ENCODE data around the gene ALDH1L1.

ALDH1L1 gene

GRCh38 chr3:126194713-126195305 is 14.4 kb upstream of the ALDH1L1 start:
- DNase-seq (ENCODE audit: low read depth in 2 of 2) = no peak

- DNase-seq (ENCODE audit: low read depth in 2 of 2) = no peak
Observed at GRCh38 chr3:126191246-126191645, 10.9 kb upstream of the ALDH1L1 start.

GRCh38 chr3:126187920-126188319 is 7.5 kb upstream of the ALDH1L1 start:
- no peak for DNase-seq (ENCODE audit: low read depth in 2 of 2)

DNA sequence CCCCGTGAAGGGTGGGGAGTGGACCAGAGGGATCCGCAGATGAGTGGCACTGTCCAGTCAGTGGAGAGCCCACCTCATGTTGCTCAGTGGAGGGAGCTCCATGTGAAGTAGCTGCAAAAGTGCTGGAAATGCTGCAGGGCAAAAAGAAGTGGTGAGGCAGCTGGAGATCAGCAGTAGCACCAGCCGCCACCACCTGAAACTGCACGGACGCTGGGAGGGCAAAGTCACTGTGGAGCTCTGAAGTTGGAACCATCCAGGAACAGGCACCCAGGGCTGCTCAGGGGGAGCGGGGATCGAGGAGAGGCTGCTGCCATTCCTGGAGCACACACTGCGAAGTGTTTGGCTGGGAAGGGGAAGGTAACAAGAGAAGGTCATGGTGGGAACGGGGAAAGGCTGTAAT is 6.4 kb upstream of the ALDH1L1 start:
- DNase-seq (ENCODE audit: low read depth in 2 of 2) = no peak

DNA sequence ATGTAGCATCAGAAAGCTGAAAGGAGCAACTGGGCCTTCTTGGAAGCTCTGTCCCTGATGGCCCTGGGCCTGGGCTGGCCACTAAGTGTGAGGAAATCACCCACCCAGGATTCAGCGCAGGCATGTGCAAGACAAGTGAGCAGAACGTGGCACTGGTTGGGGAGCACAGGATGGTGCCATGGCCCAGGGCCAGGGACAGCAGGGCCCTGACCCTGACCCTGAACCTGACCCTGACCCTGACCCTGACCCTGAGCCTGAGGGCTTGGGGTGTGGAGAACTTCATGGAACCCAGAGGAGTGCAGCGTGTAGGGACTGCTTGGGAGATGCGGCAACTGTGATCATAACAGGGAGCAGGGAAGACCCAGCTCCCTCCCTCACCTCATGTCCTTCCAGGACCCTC is 5.9 kb upstream of the ALDH1L1 start:
- DNase-seq (ENCODE audit: low read depth in 2 of 2) = no peak

DNA sequence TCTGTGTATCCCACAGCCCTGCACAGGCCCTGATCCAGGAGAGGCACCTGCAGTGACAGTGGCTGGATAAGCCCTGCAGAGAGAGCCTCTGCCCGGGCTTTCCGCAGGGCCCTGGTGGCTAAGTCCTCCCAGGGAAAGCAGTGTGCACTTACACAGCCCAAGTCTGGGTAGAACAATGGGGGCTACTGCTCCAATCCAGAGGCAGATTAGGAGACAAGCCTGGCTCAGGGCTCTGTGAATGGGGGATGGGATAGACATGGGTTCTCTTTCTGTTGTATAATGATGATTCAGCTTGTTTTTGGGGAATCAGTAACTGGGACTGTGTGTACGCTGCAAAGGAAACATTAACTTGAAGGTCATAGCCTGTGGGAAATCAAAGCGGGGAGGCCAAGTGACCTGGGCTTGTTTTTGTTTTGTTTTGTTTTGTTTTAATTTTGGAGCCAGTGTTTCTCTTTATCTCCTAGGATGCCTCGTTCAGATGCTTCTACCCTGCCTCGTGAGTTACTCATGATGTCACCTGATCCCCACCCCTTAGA is 4.1 kb upstream of the ALDH1L1 start:
- DNase-seq (ENCODE audit: low read depth in 2 of 2) = no peak

- no peak for DNase-seq (ENCODE audit: low read depth in 2 of 2)
Observed at GRCh38 chr3:126181398-126181725, 976 bp upstream of the ALDH1L1 start.

- DNase-seq (ENCODE audit: low read depth in 2 of 2) = no peak
Observed at GRCh38 chr3:126179825-126180476, 435 bp downstream of the ALDH1L1 start.

DNA sequence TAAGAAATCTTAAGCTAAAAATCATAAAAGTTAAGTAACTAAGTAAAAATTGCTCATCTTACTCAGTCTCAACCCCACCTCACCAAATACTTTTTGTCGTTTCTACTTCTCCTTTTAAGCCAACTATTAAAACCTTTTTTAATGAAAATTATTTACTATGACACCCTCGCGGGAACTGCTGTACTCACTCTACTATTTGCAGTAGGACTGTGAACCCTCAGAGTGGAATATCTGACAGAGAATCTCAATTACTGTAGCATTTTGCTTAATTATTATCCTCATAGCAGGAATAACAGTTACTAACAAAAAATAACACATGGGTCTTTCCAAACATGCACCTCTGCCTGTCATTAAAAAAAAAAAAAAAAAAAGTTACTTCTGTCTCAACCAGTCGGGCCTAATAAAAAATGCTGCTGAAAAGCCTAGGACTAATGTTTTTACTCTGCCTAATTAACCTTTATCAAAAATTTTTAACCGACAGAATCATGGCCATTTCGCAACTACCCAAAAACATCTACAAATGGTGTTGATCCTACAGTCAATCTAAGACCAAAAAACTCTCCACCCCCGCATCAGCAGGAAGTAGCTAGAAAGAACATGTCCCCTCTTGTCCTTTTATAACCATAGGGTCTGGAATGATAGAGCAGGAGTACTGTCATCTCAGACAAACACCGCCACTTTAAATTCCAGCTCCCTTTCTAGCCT is 10.2 kb downstream of the ALDH1L1 start:
- no peak for DNase-seq (ENCODE audit: low read depth in 2 of 2)

DNA sequence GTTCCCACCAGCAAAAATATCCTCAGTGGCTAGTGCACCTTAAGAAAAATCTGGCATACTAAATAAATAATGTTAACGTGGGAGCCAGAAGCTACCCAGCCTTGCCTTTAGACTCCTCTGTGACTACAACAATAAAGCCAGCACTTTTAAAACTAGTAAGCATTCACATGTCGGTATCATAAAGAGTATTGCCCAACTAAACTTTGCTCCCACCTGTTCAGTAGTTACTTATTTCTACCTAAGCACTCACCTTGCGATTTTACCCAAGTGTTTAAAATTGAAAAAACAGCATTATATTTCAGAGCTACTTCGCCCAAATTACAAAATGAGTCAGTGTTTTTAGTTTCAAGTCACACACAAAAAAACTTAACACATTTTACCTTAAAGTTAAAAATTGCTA is 12.8 kb downstream of the ALDH1L1 start:
- no peak for DNase-seq (ENCODE audit: low read depth in 2 of 2)

DNA sequence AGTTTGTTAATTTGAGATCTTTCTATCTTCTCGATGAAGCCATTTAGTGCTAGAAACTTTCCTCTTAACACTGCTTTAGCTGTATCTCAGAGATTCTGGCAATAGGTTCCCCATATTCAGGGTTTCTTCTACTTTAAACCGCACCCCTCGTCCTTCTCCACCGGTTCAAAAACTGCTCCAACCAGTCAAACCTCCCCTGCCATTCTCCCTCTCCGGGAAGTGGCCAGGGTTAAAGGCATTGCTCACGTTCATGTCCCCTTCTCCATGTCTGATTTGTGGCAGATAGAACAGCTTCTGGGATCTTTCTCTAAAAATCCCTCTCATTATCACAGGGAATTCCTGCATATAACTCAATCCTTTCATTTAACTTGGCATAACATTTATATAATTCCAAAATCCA is 14.4 kb downstream of the ALDH1L1 start:
- DNase-seq (ENCODE audit: low read depth in 2 of 2) = no peak

- no peak for DNase-seq (ENCODE audit: low read depth in 2 of 2)
Observed at GRCh38 chr3:126161309-126161708, 19.1 kb downstream of the ALDH1L1 start.

DNA sequence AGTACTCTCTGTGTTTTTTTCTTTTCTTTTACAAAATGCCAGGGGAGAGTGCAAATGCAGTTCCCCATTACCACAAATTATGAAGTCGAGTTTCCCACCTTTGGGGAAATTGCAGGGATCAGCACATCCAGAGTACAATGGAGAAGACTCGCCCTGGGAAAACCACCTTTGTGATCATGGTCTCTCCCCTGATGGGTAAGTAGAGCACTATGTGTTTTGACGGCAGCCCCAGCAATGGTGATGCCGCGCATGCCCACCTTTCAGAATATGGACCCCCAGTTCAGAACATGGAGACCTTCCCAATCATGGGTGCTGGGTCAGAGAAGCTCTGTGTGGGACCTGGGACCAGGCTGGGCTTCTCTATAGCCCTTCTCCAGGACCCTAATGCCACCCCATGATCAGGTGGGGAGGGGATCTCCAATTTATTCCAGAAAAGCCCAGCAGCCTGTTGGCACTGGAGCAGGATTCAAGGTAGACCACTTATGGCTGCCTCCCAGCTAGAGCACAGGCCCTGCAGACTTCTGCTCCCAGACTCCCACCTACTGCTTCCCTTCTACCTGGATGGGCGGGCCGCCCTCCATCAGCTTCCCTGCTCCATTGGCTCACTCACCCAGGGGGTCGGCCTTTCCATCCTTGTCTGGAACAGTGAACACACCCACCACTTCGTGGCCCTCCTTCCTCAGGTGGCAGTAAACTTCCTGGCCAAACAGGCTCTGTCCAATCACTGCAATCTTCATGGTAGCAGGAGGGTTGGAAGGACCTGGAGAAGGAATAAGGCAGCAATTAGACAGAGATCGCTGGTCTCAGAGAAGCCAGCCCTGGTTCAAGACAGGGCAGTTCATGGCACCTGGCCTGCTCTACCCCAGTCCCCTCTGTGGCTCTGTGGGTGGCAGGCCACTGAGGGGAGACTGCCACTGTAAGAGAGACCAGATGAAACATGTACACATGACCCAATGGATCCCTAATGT is 19.9 kb downstream of the ALDH1L1 start:
- no peak for DNase-seq (ENCODE audit: low read depth in 2 of 2)

DNA sequence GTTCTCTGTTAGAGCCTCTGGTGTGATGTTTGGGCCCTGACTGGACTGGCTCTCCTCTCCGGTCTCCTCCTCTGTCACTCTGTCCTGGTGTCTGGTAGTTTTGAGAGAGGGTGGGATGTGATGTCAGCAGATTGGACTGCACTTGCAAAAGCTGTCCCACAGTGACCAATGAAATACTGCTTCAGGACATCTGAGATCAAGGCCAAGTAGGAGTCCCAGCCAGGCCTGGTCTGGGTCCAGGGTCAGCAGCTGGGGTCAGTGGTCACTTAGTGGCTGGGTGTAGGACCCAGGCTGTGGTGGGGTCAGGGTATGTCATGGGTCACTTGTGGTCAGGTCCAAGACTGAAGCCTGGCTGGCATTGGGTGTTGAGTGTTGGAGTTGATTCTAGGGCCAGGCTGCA is 20.9 kb downstream of the ALDH1L1 start:
- DNase-seq (ENCODE audit: low read depth in 2 of 2) = no peak

GRCh38 chr3:126158912-126159454 is 21.4 kb downstream of the ALDH1L1 start:
- DNase-seq (ENCODE audit: low read depth in 2 of 2) = no peak

DNA sequence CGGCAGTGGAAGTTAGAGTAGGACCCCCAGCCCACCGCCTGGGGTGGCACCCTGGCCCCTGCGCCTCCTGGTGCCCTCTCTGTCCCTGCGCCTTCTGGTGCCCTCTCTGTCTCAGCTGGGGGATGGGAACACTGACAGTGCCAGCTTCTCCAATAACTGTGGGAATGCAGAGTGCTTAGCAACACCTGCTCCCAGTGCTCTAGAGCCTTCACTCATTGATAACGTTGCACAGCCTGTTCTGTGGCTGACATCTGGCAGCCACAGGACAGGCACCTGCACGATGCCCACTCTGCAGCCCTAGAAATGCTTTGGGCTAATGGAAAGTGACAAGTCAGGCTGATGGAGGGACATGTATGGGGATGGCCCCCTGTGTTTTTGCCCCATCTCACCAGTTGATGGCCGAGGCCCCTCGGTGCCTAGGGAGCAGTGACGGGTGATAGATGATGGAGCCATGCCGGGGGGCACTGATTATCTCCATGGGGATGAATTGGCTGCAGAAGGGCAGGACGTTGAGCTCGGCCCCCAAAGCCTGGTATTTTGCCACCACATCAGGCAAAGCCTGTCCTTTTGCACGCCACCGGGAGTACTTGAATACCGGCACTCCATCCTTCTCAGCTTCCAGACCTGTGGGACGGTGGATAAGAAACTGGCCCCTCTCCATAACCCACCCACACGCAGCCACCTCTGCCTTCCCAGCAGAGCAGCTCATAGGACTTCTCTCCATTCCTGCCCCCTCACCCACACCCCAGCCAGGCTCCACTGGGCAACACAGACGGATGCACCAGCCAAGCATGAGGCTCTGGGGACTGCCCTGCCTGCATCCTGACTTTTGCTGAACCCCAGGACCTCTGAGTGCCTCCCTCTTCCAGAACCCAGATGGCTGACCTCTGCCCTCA is 22.1 kb downstream of the ALDH1L1 start:
- DNase-seq (ENCODE audit: low read depth in 2 of 2) = no peak

DNA sequence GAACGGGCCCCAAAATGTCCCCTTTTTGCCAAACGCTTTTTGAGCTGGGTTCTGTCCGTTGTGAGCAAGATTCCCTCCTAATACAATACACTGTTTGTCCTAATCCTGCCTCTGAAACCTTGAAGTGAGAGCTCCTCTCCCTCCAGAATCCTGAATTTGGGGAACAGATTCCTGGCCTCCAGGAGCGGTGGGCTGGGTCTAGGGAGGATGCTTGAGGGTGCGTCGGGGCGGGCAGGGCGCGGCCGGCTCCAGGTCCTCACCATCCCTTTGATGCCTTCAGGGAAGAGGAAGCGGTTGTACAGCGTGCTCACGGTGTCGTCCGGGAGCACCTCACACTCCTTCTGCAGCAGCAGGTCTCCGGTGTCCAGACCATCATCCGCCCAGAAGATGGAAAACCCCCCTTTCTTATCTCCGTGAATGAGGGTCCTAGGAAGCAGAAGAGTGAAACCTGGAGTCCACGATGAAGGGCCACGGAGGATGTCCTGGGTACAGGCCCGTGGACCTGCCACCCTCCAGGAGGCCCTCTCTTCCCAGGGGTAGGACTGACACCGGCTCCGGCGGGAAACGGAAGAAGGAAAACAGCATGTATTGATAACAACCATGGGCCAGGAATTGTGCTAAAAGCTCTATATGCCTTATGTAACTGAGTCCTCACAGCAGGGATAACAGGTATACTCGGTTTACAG is 23.2 kb downstream of the ALDH1L1 start:
- DNase-seq (ENCODE audit: low read depth in 2 of 2) = no peak

- DNase-seq (ENCODE audit: low read depth in 2 of 2) = no peak
Observed at GRCh38 chr3:126156468-126156867, 23.9 kb downstream of the ALDH1L1 start.

DNA sequence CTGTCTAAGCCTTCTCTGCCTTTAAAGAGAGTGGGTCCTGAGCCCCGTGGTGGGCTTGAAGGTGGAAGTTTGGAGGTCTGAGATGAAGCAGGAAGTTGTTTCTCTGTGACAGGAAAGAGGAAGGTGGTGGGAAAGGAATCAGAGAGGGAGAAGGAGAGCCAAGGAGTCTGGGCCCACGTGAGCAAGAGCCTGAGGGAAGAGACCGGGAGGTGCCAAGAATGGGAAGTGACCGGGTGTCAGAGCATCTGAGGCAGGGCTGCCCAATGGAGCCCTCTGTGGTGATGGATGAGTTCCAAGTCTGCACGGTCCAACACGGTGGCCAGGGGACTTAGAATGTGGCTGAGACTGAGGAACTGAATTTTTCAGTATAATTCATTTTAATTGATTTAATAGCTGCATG is 24.6 kb downstream of the ALDH1L1 start:
- no peak for DNase-seq (ENCODE audit: low read depth in 2 of 2)

DNA sequence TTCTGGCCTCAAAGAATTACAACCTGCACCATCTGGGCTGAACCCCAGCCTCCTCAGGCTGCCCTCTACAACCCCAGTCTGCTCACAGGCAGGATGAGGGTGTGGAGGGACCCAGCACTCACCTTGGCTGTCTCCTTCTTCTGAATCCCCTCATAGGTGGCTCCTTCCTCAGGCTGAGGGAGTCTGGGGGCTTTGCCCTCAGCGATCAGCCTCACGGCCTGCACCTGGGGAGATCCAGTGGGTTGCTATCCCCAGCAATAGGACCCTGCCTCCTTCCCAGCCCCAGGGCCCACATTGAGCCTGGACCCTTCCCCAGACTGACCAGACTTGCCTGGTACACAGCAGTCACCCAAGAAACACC is 25.1 kb downstream of the ALDH1L1 start:
- no peak for DNase-seq (ENCODE audit: low read depth in 2 of 2)
